HG03066 (cell line): ENCODE results near the gene SNTG2.

Experiments used
- ATAC-seq: cut with Tn5 transposase; IDR thresholded peaks from one replicate; pipeline ENCODE4 v1.9.1; 2021; ENCODE audit warnings: low read depth; ENCODE audit not compliant: unreplicated experiment

The SNTG2 gene

DNA sequence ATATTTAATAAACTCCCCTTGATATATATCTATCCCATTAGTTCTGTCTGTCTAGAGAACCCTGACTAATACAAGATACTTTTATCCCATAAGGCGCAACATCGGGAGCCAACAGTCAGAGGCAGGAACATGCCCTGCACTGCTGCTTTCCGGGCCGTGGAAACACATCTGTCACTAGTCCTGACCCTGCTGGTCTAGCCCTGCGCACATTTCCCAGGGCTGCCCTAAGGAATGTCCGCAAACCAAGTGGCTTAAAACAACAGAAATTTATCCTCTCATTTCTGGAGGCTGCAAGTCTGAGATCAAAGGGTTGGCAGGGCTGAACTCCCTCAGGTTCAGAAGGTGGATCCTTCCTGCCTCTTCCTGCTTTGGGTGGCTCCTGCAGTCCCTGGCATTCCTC lies 348.4 kb downstream of the SNTG2 start:
- no peak for ATAC-seq

DNA sequence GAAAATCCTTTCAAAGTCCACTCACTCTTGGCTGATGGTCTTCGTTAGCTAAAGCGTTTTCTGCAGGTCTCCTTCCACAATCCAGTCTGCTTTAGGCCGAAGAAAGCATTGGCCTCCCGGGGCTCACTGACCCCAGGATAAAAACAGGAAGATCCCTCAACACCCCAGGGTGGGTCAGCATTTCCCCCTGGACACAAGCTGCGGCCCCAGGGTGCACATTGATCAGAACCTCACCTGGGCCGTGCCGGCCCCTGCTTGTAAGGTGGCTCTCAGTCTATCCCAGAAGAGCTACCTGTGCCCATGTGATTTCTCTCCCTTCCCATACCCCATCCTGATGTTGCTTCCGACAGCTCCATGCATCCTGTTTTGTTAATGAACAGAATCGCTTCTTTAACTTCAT lies 349.6 kb downstream of the SNTG2 start:
- no peak for ATAC-seq

DNA sequence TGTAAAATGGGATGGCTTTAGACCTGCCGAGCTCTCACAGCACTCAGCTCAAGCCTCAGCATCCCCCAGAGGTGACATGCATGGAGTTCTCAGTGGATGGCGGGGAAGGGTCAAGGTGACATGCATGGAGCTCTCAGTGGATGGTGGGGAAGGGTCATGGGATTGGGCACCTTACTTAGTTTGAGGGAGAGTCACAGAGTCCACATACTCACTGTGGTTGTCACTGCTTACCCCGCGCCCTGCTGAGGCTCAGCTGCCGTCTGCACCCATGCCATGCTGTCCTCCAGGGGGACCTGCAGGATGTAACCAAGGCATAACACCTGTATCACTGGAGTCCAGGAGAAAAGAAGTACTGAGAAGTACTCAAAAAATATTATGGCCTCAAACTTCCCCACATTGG lies 350.4 kb downstream of the SNTG2 start:
- no peak for ATAC-seq

DNA sequence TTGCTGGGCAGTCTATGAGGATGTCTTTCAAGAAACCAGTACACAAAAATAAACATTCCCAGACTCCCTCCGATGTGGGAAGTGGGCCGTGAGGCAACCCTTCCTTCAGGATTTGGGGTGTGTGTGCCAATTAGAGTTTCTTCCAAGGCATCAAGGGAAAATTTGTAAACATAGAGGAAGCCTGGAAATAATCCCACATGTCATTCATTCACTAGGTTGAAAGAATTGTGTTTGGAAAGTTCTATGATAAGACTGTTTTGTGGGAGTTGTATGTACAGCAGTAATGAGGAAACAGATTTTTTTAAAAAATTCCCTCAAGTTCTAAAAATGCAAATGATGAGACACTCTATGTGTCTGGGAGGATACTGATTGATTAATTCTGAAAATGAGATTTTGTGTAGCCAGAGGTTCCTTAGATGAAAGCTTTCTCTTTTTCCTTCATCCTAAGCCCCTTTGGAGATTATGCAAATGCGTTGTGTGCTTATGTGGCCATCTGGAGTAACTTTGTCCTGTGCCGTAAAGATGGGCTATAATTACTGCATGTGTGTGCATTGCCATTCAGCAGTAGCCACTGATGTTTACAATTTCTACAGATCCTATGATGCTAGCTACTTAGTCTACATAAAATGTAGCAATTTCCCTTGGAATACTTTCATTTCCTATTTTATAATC lies 354.8 kb downstream of the SNTG2 start:
- no peak for ATAC-seq

DNA sequence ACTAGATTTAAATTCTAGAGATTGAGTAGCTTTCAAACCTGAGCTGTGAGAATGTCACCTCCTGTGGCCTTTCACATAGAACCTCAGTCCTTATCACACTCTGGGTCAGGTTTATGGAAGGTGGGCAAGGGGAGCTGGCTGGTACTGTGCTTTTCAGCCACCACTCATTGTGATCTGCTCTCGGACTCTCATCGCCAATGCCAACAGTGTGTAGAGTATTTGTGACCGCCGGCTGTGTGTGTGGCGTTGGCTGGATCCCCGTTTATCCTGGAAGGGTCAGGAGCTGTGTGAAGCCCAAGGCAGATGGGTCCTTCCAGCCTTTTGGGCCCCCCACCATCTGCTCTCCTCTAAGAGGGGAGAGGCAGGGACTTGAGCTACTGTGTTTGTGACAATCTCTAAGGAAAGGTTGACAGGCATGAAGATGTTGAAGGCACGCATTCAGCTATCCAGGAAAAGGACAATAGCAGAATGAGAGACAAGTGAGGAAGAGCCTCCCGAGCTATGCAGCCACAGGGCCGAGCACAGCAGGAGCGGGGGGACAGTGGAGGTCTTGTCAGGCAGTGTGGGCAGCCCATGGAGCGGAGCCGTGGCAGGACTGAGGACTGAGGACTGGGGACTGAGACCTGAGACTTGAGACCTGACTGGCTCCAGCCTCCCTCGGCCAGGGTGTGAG lies 355.5 kb downstream of the SNTG2 start:
- ATAC-seq: no peak

DNA sequence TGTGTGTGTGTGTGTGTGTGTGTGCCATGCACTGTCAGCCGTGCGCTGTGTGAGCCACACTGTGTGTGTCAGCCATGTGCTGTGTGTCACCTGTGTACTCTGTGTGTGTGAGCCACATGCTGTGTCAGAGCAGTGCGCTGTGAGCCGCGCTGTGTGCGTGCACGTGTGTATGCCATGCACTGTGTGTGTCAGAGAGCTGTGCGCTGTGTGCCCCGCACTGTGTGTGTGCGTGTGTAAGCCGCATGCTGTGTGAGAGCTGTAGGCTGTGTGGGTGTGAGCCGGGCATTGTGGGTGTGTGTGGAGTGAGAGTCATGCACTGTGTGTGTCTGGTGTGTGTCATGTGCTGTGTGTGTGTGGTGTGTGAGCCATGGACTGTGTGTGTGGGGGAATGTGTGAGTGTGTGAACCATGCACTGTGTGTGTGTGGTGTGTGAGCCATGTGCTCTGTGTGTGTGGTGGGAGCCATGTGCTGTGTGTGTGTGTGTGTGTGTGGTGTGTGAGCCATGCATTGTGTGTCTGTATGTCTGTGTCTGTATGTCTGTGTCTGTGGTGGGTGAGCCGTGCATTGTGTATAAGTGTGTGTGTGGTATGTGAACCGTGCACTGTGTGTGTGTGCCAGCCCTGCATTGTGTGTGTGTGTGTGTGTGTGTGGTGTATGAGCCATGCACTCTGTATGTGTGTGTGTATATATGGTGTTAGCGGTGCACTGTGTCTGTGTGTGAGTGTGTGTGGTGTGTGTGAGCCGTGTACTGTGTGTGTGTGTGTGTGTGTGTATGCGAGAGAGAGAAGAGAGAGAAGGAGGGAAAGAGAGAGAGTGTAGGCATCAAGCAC lies 356.3 kb downstream of the SNTG2 start:
- ATAC-seq: no peak

DNA sequence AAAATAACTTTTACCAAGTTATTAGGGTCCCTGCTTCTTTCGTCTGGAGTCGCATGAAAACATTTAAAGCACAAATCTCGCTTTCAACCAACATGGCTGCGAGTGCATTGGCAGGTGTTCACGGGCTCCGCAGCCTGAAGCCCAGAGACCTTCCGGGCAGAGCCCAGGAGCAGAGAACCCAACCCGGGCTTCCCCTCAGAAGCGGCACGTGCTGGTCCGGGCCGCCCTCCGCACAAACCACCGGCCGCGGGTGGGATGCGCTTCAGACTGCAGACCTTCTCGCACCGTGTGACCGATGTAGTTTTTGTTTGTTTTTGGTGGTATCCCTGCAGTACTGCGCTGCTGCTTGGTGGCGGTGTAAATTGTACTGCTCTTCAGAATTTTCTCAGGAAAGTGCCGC lies 357.0 kb downstream of the SNTG2 start:
- no peak for ATAC-seq

DNA sequence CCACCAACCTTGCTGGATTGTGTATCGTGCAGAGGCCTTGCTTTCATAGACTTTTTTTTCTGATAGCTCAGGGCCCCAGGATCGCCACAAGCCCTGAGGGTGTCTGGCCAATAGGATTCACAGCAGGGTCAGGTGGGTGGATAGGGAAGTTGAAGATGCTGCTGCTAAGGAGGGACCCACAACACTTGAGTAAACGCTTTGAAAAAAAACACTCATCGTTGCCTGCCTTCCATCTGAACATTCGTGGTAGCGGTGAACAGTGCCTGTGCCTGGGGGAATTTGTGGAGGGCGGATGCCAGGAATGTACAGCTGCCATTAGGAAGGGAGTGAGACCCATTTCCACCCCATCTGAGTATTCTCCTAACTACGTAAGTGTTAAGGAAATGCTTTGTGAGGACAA lies 358.0 kb downstream of the SNTG2 start:
- no peak for ATAC-seq

DNA sequence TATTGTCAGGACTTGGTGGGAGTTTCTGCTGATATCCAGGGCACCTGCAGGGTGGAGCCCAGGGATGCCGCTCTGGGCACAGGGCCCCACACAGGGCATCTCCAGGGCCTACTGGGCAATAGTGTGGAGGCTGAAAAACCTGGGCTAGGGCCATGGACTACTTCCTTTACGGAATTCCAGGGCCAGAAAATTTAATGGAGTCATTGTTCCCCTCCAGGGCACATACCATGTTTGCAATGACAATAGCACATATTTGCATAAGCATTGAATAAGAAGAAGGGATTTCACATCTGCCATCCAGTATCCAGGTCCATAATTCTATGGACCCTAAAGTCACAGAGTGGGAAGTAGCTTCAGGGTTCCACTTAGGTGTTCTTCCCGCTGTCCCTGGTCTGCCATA lies 358.9 kb downstream of the SNTG2 start:
- ATAC-seq: no peak

DNA sequence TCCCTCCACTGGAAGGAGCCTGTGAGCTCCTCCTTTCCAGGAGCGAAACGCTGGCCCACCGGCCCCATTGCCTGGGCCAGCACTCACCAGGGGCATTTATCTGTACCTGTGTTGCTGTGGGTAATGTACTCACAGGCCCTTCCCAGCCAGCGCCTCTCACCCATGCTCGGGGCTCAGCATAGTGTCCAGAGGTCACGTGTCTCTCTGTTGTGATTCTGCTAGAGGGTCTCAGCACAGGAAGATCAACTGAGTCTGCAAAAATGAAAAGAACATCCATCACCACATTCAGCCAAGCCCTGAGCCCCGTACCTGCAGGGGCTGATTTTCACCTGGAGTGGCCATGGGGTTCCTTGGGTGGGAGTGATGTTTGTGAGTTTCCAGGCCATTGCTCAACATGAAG lies 359.6 kb downstream of the SNTG2 start:
- no peak for ATAC-seq

DNA sequence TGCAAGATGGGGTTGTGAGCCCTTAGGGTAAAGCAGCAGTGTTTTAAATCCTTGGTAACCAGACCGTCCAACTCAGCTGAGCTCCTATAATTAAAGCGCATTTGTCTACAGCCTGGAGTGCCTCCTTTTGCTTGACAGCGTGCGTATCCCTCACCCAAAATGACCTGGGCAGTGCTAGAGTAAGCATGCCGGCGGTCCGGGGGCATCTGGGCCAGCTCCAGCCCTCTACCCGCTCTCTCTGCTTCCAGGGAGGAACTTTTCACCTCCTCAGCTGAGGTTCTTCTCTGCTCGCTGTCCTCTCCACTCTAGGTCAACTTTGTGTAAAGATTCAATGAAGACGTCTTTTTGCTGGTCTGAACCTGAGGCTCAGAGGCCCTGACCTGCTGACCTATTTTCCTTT lies 360.2 kb downstream of the SNTG2 start:
- ATAC-seq: no peak

DNA sequence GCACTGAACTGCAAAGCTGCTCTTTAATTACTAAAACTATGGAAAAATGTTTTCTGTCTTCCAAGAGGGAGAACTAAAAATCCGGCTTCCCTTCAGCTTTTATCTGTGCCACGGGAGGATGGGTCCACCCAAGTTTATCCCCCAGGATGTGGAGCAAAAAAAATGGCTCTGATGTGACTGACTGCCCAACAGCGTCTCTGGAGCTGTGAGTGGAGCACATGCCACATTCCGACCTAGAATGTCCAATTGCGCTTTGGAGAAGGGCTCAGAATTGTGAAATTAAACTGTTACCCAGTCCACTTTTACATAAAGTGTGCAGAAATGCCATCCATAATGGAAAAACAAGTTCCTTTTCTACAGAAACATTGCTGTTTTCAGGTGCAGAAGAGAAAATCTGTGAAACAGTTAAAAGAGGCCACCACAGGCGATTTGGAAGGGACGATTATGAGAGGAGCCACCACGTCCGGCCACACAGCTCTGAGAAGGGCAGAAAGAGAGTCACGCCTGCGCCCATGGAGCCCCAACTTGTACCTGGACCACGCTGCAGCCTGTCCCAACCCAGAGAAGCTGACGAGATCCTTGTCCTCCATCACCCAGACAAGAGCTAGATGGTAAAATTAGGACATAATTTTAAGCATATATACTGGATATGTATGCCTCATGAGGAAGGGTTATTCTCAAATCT lies 362.7 kb downstream of the SNTG2 start:
- ATAC-seq: no peak

DNA sequence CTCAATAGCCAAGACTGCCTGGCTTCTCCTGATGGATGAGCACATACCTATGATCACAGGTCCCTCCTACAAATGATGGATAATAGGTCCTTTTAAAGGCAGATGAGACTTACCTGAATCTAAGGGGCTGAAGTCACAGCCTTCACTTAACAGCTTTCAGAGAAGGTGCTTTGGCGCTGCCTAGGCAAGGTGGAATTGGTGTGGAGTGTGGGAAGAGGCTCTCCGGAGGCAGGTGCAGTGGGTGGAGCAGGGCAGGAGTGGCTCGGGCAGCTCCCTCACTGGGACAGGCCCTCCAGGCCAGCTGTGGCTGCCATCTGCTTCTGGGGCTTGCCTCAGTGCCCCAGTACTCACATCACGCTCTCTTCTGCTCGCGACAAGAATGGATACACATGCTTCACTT lies 363.6 kb downstream of the SNTG2 start:
- no peak for ATAC-seq

DNA sequence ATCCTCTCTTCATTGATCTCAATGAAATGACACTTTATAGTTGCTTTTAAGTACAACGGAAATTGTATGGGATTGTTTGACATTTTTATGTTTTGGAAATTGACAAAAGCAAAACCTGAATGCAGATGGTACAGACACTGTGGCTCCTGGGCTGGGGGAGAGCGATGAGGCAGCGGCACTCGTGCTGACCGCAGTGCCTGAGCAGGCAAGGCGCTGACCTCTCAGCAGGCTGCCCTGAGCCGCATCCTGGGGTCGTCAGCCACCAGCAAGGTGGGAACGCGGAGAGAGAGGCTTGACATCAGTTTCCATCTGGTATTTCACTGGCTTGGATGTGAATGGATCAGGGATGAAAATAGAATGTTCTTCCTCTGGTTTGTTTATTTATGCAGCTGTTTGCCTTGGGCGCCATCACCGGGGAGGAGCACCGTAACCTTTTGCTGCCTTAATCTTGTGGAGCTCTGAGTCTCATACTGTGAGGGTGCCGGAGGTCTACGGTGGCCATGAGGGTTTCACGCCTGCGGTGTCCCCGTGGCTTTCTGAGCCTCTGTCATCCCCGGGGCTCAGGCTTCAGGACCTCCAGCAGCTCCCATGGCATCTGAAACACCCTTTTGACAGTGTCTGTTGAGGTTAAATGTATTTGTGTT lies 367.8 kb downstream of the SNTG2 start:
- ATAC-seq: no peak

DNA sequence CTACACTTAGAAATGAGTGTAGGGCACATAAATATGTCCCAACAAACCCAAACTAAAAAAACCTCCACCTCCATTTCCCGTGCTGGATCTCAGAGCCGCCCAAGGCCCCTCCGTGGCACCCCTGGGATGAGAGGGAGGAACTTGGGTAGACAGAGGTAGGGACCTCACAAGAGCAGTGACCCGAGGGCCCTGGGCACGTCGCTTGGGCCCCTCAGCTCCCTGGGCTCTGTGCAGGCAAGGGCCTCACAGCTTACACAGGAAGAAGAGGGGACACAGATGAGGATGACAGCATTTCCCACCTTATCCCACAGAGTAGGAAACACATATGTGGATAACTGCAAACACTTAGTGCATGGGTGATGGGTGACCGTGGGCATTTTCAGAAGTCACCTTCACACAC lies 368.7 kb downstream of the SNTG2 start:
- no peak for ATAC-seq

DNA sequence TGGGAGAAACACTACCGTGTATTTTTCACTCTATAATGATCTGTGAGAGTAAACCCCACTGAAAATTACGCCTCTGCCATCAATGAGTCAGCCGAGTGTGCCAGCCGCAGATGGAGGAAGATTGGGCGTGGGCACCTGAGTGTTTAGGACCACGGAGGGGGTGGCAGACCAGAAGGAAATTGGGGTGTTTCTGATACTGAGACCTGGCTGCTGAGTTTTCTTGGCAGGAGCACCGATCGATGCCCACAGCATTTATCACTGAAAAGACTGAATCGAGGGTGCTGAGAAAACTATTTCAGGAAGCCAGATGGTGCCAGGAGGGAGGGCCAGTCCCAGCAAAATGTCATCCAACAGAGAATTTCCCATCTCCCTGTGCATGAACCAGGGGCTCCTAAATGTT lies 370.7 kb downstream of the SNTG2 start:
- ATAC-seq: no peak

DNA sequence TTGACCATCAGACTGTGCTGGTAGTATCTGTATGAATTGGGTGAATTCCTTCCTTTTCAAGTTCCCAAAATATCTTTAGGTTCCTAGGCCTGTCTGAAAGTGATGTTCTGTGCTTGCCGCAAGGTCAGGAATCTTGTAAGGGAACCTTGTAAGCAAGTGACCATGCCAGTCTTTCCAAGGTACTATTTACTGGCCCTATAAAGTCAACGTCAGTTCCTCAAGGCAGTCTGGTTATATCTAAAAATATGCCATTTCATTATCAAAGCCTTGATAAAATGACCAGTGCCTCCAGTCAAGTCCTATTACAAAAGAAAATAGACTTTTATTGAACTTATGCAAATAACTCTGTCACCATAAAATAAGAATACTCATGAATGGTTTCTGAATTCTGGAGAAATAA lies 374.2 kb downstream of the SNTG2 start:
- no peak for ATAC-seq

DNA sequence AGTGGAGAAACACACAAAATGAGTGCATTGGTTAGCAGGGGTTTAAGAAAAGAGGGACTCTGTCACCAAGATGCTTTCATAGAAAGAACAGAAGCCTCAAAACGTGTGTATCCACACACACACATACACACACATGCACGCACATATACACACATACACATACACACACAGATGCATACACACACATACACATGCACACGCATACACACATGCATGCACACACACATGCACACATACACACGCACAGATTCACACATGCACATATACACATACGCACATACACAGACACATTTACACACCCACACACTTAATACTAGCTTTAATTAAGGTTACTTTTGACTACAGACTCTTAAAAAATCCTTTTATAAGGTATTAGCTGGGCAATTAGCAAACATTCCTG lies 378.0 kb downstream of the SNTG2 start:
- ATAC-seq: no peak

DNA sequence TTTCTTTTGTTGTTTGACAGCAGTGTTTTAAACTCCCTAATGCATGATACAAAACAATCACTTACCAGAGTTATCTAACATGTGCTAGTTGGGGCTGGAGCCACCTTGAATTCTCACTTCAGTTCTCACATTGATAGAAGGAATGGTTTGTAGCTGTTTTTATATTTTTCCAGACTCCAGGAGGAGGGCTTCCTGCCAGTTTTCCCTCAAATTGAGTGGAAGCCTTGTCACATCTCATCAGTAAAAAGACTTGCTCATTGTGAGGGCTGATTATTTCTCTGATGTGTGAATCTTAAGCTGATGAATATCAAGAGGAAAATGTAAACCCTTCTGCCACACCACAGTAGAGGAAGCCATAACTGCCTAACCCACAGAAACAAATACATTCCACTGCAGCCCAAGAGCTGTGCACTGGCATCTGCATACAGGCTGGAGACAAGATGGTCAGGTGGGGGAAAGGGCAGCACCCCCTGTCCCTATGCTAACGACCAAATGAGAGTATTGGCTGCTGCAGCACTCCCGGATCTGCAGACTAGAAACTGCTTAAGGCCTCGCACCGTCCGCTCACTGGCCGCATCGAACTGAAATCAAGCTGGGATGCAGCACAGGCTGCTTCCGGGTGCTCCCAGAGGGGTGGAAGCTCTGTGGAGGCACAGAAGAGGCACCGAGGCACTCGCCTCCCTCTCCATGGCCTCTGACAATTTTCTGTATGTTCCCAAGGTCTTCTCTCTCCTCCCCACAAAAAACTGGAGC lies 388.9 kb downstream of the SNTG2 start:
- ATAC-seq: no peak

DNA sequence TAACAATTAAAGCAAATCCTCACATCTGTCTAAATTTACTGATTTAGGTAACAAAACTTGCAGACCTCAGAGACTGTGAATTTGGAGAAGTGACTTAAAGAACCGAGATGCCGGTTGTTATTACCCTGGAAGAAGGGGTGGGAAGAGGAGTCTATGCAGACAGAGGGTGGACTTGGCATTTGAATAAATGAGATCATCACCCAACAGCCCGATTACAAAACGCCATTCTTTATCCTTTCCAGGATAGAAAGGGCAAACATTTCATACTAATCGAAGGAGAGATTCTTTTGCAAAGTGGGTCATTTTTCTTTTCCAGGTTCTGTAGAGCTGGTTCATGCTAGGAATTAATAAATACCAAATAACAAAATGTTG lies 389.5 kb downstream of the SNTG2 start:
- no peak for ATAC-seq
